ENCODE results near the gene SCAPER. TPM values are rescaled to one million over a fixed set of nuclear protein-coding genes. Genes with fewer than 3 reads are reported as not detected.
"Not testable (repeated sequence)": the region's sequence is repeated elsewhere in the genome, so short reads cannot be mapped to it uniquely, and the experiment has no call there.

Gene SCAPER
- total RNA-seq, 2 experiments from 2014 or later, result 20.4 to 29.5 TPM

GRCh38 chr15:76823890-76824289 is 81.2 kb downstream of the SCAPER start:
- Mint-ChIP-seq H3K36me3 (peaks cover 15% of the 10 kb centered on the region), H3K27ac (no peak overlapping the region), H3K9me3 (ENCODE audit: low read depth) (no peaks in the 10 kb centered on the region), H3K4me3 (no peak overlapping the region), H3K27me3 (no peaks in the 10 kb centered on the region), H3K4me1 (peaks cover 8% of the 10 kb centered on the region)
- CTCF ChIA-PET, result no interaction called here
- DNase-seq (no peak), ATAC-seq (no peak)

GRCh38 chr15:76823303-76823702 is 81.8 kb downstream of the SCAPER start:
- Mint-ChIP-seq H3K9me3 (ENCODE audit: low read depth) (no peaks in the 10 kb centered on the region), H3K36me3 (peaks cover 18% of the 10 kb centered on the region), H3K27me3 (no peaks in the 10 kb centered on the region), H3K27ac (no peak overlapping the region), H3K4me1 (peaks cover 8% of the 10 kb centered on the region), H3K4me3 (no peak overlapping the region)
- no peak for ATAC-seq
- CTCF ChIA-PET, result interaction anchor here (1.0 kb wide), 1 partner anchor 19 kb away, joined by 3 read pairs; no protein-coding TSS in a partner anchor
- DNase-seq, result no peak

GRCh38 chr15:76818926-76819325 is 86.2 kb downstream of the SCAPER start:
- H3K9me3 Mint-ChIP-seq (ENCODE audit: low read depth); ATAC-seq; H3K27ac Mint-ChIP-seq; H3K4me1 Mint-ChIP-seq; CTCF ChIA-PET; DNase-seq; H3K4me3 Mint-ChIP-seq; H3K27me3 Mint-ChIP-seq: not testable (repeated sequence)
- H3K36me3 Mint-ChIP-seq, result peaks cover 18% of the 10 kb centered on the region

- Mint-ChIP-seq H3K4me1 (peaks cover 4% of the 10 kb centered on the region), H3K27me3 (no peaks in the 10 kb centered on the region), H3K9me3 (ENCODE audit: low read depth) (no peaks in the 10 kb centered on the region), H3K27ac (no peak overlapping the region), H3K36me3 (peaks cover 27% of the 10 kb centered on the region), H3K4me3 (no peak overlapping the region)
- ATAC-seq (no peak), DNase-seq (no peak)
- CTCF ChIA-PET, result no interaction called here
These were observed 89.7 kb downstream of the SCAPER start for GRCh38 chr15:76815421-76815820.

- H3K27me3 Mint-ChIP-seq, result no peaks in the 10 kb centered on the region
- peaks cover 20% of the 10 kb centered on the region for H3K36me3 Mint-ChIP-seq
- peaks cover 5% of the 10 kb centered on the region for H3K9me3 Mint-ChIP-seq (ENCODE audit: low read depth)
- CTCF ChIA-PET, result no interaction called here
- no peaks in the 10 kb centered on the region for H3K4me1 Mint-ChIP-seq
- H3K4me3 Mint-ChIP-seq, result no peak overlapping the region
- no peak for ATAC-seq
- no peak overlapping the region for H3K27ac Mint-ChIP-seq
- DNase-seq, result no peak
These were observed 92.8 kb downstream of the SCAPER start for GRCh38 chr15:76812381-76812780.

GRCh38 chr15:76809412-76810103 is 95.6 kb downstream of the SCAPER start:
- no peak overlapping the region for H3K4me3 Mint-ChIP-seq
- no peaks in the 10 kb centered on the region for H3K4me1 Mint-ChIP-seq
- peaks cover 20% of the 10 kb centered on the region for H3K36me3 Mint-ChIP-seq
- ATAC-seq (no peak), DNase-seq (no peak)
- CTCF ChIA-PET, result no interaction called here
- no peaks in the 10 kb centered on the region for H3K27me3 Mint-ChIP-seq
- peaks cover 5% of the 10 kb centered on the region for H3K9me3 Mint-ChIP-seq (ENCODE audit: low read depth)
- no peak overlapping the region for H3K27ac Mint-ChIP-seq

- H3K4me3 Mint-ChIP-seq, result no peak overlapping the region
- no peaks in the 10 kb centered on the region for H3K9me3 Mint-ChIP-seq (ENCODE audit: low read depth)
- H3K36me3 Mint-ChIP-seq, result peaks cover 10% of the 10 kb centered on the region
- ATAC-seq (no peak), DNase-seq (no peak)
- H3K27me3 Mint-ChIP-seq, result no peaks in the 10 kb centered on the region
- CTCF ChIA-PET, result no interaction called here
- no peaks in the 10 kb centered on the region for H3K4me1 Mint-ChIP-seq
- H3K27ac Mint-ChIP-seq, result no peak overlapping the region
These were observed 102.0 kb downstream of the SCAPER start for GRCh38 chr15:76803049-76803571.

GRCh38 chr15:76802411-76802810 is 102.7 kb downstream of the SCAPER start:
- CTCF ChIA-PET, result no interaction called here
- no peak for DNase-seq
- no peaks in the 10 kb centered on the region for H3K27me3 Mint-ChIP-seq
- no peaks in the 10 kb centered on the region for H3K4me1 Mint-ChIP-seq
- H3K36me3 Mint-ChIP-seq, result peaks cover 10% of the 10 kb centered on the region
- H3K27ac Mint-ChIP-seq, result no peak overlapping the region
- no peak for ATAC-seq
- no peaks in the 10 kb centered on the region for H3K9me3 Mint-ChIP-seq (ENCODE audit: low read depth)
- H3K4me3 Mint-ChIP-seq, result no peak overlapping the region

- H3K36me3 Mint-ChIP-seq, result peaks cover 12% of the 10 kb centered on the region
- CTCF ChIA-PET, result no interaction called here
- no peak overlapping the region for H3K27ac Mint-ChIP-seq
- no peaks in the 10 kb centered on the region for H3K4me1 Mint-ChIP-seq
- no peaks in the 10 kb centered on the region for H3K9me3 Mint-ChIP-seq (ENCODE audit: low read depth)
- DNase-seq (no peak), ATAC-seq (no peak)
- no peaks in the 10 kb centered on the region for H3K27me3 Mint-ChIP-seq
- H3K4me3 Mint-ChIP-seq, result no peak overlapping the region
These were observed 105.4 kb downstream of the SCAPER start for GRCh38 chr15:76799760-76800159.

- H3K9me3 Mint-ChIP-seq (ENCODE audit: low read depth), result no peaks in the 10 kb centered on the region
- H3K27ac Mint-ChIP-seq, result no peak overlapping the region
- H3K27me3 Mint-ChIP-seq, result no peaks in the 10 kb centered on the region
- no peaks in the 10 kb centered on the region for H3K4me1 Mint-ChIP-seq
- peaks cover 41% of the 10 kb centered on the region for H3K36me3 Mint-ChIP-seq
- H3K4me3 Mint-ChIP-seq, result no peak overlapping the region
- ATAC-seq (no peak), DNase-seq (no peak)
- CTCF ChIA-PET, result no interaction called here
These were observed 109.9 kb downstream of the SCAPER start for GRCh38 chr15:76795217-76795616.

- Mint-ChIP-seq H3K4me1 (no peaks in the 10 kb centered on the region), H3K9me3 (ENCODE audit: low read depth) (no peaks in the 10 kb centered on the region), H3K27me3 (no peaks in the 10 kb centered on the region), H3K36me3 (peaks cover 38% of the 10 kb centered on the region), H3K27ac (no peak overlapping the region), H3K4me3 (no peak overlapping the region)
- ATAC-seq, result no peak
- no peak for DNase-seq
- CTCF ChIA-PET, result interaction anchor here (1.2 kb wide), 2 partner anchors 44 to 47 kb away, joined by 3 read pairs; no protein-coding TSS in a partner anchor
These were observed 112.0 kb downstream of the SCAPER start for GRCh38 chr15:76793162-76793561.

- peaks cover 39% of the 10 kb centered on the region for H3K36me3 Mint-ChIP-seq
- CTCF ChIA-PET, result no interaction called here
- no peaks in the 10 kb centered on the region for H3K27me3 Mint-ChIP-seq
- no peak overlapping the region for H3K27ac Mint-ChIP-seq
- ATAC-seq (no peak), DNase-seq (no peak)
- H3K4me3 Mint-ChIP-seq, result no peak overlapping the region
- no peaks in the 10 kb centered on the region for H3K9me3 Mint-ChIP-seq (ENCODE audit: low read depth)
- no peaks in the 10 kb centered on the region for H3K4me1 Mint-ChIP-seq
These were observed 113.6 kb downstream of the SCAPER start for GRCh38 chr15:76791511-76791910.

- no peak overlapping the region for H3K27ac Mint-ChIP-seq
- ATAC-seq, result no peak
- H3K27me3 Mint-ChIP-seq, result no peaks in the 10 kb centered on the region
- peaks cover 44% of the 10 kb centered on the region for H3K36me3 Mint-ChIP-seq
- H3K9me3 Mint-ChIP-seq (ENCODE audit: low read depth), result peaks cover 3% of the 10 kb centered on the region
- no peak for DNase-seq
- CTCF ChIA-PET, result no interaction called here
- no peaks in the 10 kb centered on the region for H3K4me1 Mint-ChIP-seq
- H3K4me3 Mint-ChIP-seq, result no peak overlapping the region
These were observed 117.9 kb downstream of the SCAPER start for GRCh38 chr15:76787273-76787672.

GRCh38 chr15:76776969-76777368 is 128.2 kb downstream of the SCAPER start:
- no peaks in the 10 kb centered on the region for H3K27me3 Mint-ChIP-seq
- H3K4me1 Mint-ChIP-seq, result peaks cover 4% of the 10 kb centered on the region
- H3K27ac Mint-ChIP-seq, result no peak overlapping the region
- CTCF ChIA-PET, result no interaction called here
- no peak overlapping the region for H3K4me3 Mint-ChIP-seq
- H3K9me3 Mint-ChIP-seq (ENCODE audit: low read depth), result peaks cover 11% of the 10 kb centered on the region
- ATAC-seq, result no peak
- no peak for DNase-seq
- peaks cover 38% of the 10 kb centered on the region for H3K36me3 Mint-ChIP-seq

Data from activated CD8-positive, alpha-beta memory T cell treated with anti-CD3 and anti-CD28 coated beads, Interleukin-2, amount 10 ng/mL, durations not matched to agents 7 days and 5 days (primary cell).